K562 (cell line): ENCODE data around the gene ATG7. TPM values are rescaled to one million over a fixed set of nuclear protein-coding genes. Genes with fewer than 3 reads are reported as not detected.

Source experiments
- ATAC-seq: fragments of 200-7000 bp; cut with Tn5 transposase; 3 replicates; pipeline ENCODE4 v1.9.1; 2020; ENCODE audit warnings: moderate library complexity
- BruUV-seq: library from RNA; stranded (reverse); fragments of 400-500 nt; replicated peaks from 2 replicates; lab custom pipeline; 2021; lab: Mats Ljungman, UMichigan
- CTCF ChIA-PET: fragments of 300-600 bp; formaldehyde crosslinking; extraction: SDS; loops from one replicate; lab custom pipeline; 2021; ENCODE audit warnings: low intra/inter-chr PET ratio; lab: Yijun Ruan, JAX
- POLR2A ChIA-PET: fragments of 300-600, 350-650 bp; sonication (Branson Sonifier 250); formaldehyde crosslinking; extraction: SDS; loops from one replicate; lab custom pipeline; 2021; ENCODE audit warnings: antibody characterized with exemption, inconsistent platforms; lab: Yijun Ruan, JAX
- DNase-seq, 4 experiments: peaks; one replicate each; pipeline versions ENCODE4 v3.0.0 to v3.0.0-alpha.2; 2011 to 2018; ENCODE audit warnings: low spot score in 3 of 4, mixed read lengths in 3 of 4; ENCODE audit errors: extremely low read depth in 1 of 4
- FAIRE-seq: peaks from 2 replicates; lab custom pipeline; 2011; peaks lifted over from hg19 to GRCh38; lab: Jason Lieb, UNC
- H2AFZ ChIP-seq: 2 replicates; pipeline ENCODE4 v1.6.0; 2011; ENCODE audit warnings: low read depth, low read length, control low read depth, inconsistent platforms
- H3K27ac ChIP-seq: fragments of 200-600 bp; 3 replicates; pipeline ENCODE4 v1.8.0; 2011; ENCODE audit warnings: low read depth, mild to moderate bottlenecking, control low read depth, inconsistent platforms, low read length, moderate library complexity, mixed read lengths; ENCODE audit errors: extremely low read depth
- H3K27me3 ChIP-seq, 2 experiments: fragments of 300-600 bp in 1 of 2; 2 replicates in 1 of 2; 3 replicates in 1 of 2; pipeline versions ENCODE4 v1.6.0 to v1.8.0; 2011; ENCODE audit warnings: inconsistent platforms in 2 of 2, low read length in 2 of 2, mild to moderate bottlenecking in 1 of 2, mixed read lengths in 1 of 2, moderate library complexity in 1 of 2; ENCODE audit not compliant: control insufficient read depth in 2 of 2, insufficient read depth in 2 of 2
- H3K36me3 ChIP-seq: fragments of 300-600 bp; 3 replicates; pipeline ENCODE4 v1.8.0; 2011; ENCODE audit warnings: mild to moderate bottlenecking, low read length, inconsistent platforms; ENCODE audit not compliant: control insufficient read depth, insufficient read depth
- H3K4me1 ChIP-seq, 2 experiments: fragments of 200-600 bp in 1 of 2; replicated peaks in 1 of 2; 2 replicates in 1 of 2; 3 replicates in 1 of 2; pipeline versions ENCODE4 v1.5.1 to v1.8.0; 2011; ENCODE audit warnings: inconsistent platforms in 2 of 2, low read length in 2 of 2, mild to moderate bottlenecking in 1 of 2, mixed read lengths in 1 of 2, moderate library complexity in 1 of 2; ENCODE audit not compliant: control insufficient read depth in 2 of 2, insufficient read depth in 2 of 2
- H3K4me2 ChIP-seq: 2 replicates; pipeline ENCODE4 v1.6.1; 2011; ENCODE audit warnings: low read length, control low read depth, inconsistent platforms, mixed read lengths; ENCODE audit not compliant: insufficient read depth
- H3K4me3 ChIP-seq: fragments of 200-600 bp; sonication (generic), shearing (Covaris generic); 2 replicates; pipeline ENCODE4 v1.5.1; 2016; ENCODE audit warnings: control low read depth, inconsistent platforms
- H3K79me2 ChIP-seq: fragments of 200-600 bp; 3 replicates; pipeline ENCODE4 v1.8.0; 2011; ENCODE audit warnings: low read length, inconsistent platforms; ENCODE audit not compliant: control insufficient read depth, insufficient read depth
- H3K9ac ChIP-seq, 2 experiments: 2 replicates each; pipeline versions ENCODE4 v1.6.0 to v1.6.1; 2011; ENCODE audit warnings: low read depth in 2 of 2, low read length in 2 of 2, control low read depth in 1 of 2, inconsistent platforms in 1 of 2, mild to moderate bottlenecking in 1 of 2, mixed read lengths in 1 of 2; ENCODE audit not compliant: insufficient read depth in 1 of 2
- H3K9me1 ChIP-seq: one replicate; pipeline ENCODE4 v1.6.0; 2011; ENCODE audit warnings: inconsistent platforms, mild to moderate bottlenecking, low read length, moderate library complexity; ENCODE audit not compliant: control insufficient read depth, insufficient read depth
- H3K9me3 ChIP-seq: replicated peaks from 2 replicates; pipeline ENCODE4 v1.5.1; 2011; ENCODE audit warnings: low read depth, low read length, inconsistent platforms; ENCODE audit not compliant: control insufficient read depth, insufficient read depth
- H4K20me1 ChIP-seq: replicated peaks from 2 replicates; pipeline ENCODE4 v1.6.1; 2011; ENCODE audit warnings: low read length, inconsistent platforms, mixed read lengths; ENCODE audit not compliant: control insufficient read depth, insufficient read depth
- BRD4 ChIP-seq: fragments of 200-600 bp; sonication (generic); IDR thresholded peaks from 2 replicates; pipeline ENCODE4 v1.6.1; 2017; ENCODE audit warnings: inconsistent platforms
- CTCFL ChIP-seq: IDR thresholded peaks from 2 replicates; pipeline ENCODE4 v1.6.1; 2011; ENCODE audit warnings: borderline replicate concordance, low read depth, mild to moderate bottlenecking, moderate library complexity, low read length; ENCODE audit not compliant: insufficient read depth, poor library complexity, severe bottlenecking
- DACH1 ChIP-seq: fragments of 450-650 bp; IDR thresholded peaks from 2 replicates; pipeline ENCODE4 v1.6.1; 2018; ENCODE audit not compliant: partially characterized antibody
- ERF ChIP-seq: fragments of 450-650 bp; formaldehyde crosslinking; IDR thresholded peaks from 2 replicates; pipeline ENCODE4 v1.4.0; 2020; ENCODE audit warnings: mild to moderate bottlenecking, mixed read lengths
- HDAC6 ChIP-seq: IDR thresholded peaks from 2 replicates; pipeline ENCODE4 v1.6.1; 2012; ENCODE audit warnings: low read depth, mild to moderate bottlenecking, control low read depth, inconsistent platforms, low read length, moderate library complexity
- MECOM ChIP-seq: fragments of 250-450 bp; sonication (Bioruptor Pico); IDR thresholded peaks from 2 replicates; pipeline ENCODE4 v1.8.0; 2022; ENCODE audit warnings: inconsistent platforms
- MYC ChIP-seq, 2 experiments: fragments of 250-450 bp in 1 of 2; sonication (Bioruptor Pico) in 1 of 2; IDR thresholded peaks; 2 replicates each; pipeline versions ENCODE4 v1.5.1 to v1.6.1; 2012 to 2021; ENCODE audit warnings: low read depth in 2 of 2, borderline replicate concordance in 1 of 2, improper control_type of control experiment in 1 of 2, low read length in 1 of 2, mild to moderate bottlenecking in 1 of 2, moderate library complexity in 1 of 2
- NR2C2 ChIP-seq, 2 experiments: fragments of 200-800 bp in 1 of 2; sonication (Bioruptor generic) in 1 of 2; sonication (generic) in 1 of 2; formaldehyde crosslinking in 1 of 2; IDR thresholded peaks; 2 replicates each; pipeline versions ENCODE4 v1.6.1 to v1.8.0; 2016 to 2022; ENCODE audit warnings: mild to moderate bottlenecking in 1 of 2, missing compliant biosample characterization in 1 of 2, missing genetic modification characterization in 1 of 2, missing genetic modification reagents in 1 of 2
- STAT5B ChIP-seq: fragments of 250-450 bp; sonication (Bioruptor Pico); IDR thresholded peaks from 2 replicates; pipeline ENCODE4 v1.8.0; 2021; ENCODE audit warnings: mild to moderate bottlenecking, inconsistent platforms
- ZFP91 ChIP-seq: sonication (generic); formaldehyde crosslinking; IDR thresholded peaks from 2 replicates; pipeline ENCODE4 v1.8.0; 2022; ENCODE audit warnings: mild to moderate bottlenecking, missing genetic modification reagents
- ZNF311 ChIP-seq: fragments of 250-450 bp; sonication (Bioruptor Pico); IDR thresholded peaks from 2 replicates; pipeline ENCODE4 v1.4.0; 2020; ENCODE audit warnings: mild to moderate bottlenecking, moderate library complexity
- WGBS: fragments of 100-300 bp; shearing (Covaris generic); methylation state at CpG from one replicate; pipeline ENCODE4 v1.1.6; 2016; ENCODE audit warnings: low coverage, mixed read lengths; ENCODE audit not compliant: insufficient coverage; ENCODE audit errors: missing lambda C conversion rate; 5-methylcytosine and 5-hydroxymethylcytosine counted together
- in situ Hi-C: fragments of 300-500 bp; cut with MboI; formaldehyde crosslinking; loops from 4 replicates; pipeline ENCODE4 v1.15.0; 2018; ENCODE audit warnings: inconsistent platforms, mixed read lengths
- intact Hi-C: fragments of 100-400 bp; cut with micrococcal nuclease; formaldehyde crosslinking; loops from 2 replicates; pipeline ENCODE4 v1.14.2; 2022
- polyA plus RNA-seq, 8 experiments: library from polyadenylated mRNA; depleted of rRNA in 4 of 8; stranded (reverse) in 5 of 8; unstranded in 3 of 8; fragments of >200 nt; fragmentation: Nextera tagmentation in 2 of 8; fragmentation: Illumina TruSeq in 1 of 8; extraction: Ambion mirVana in 2 of 8; extraction: Trizol in 1 of 8; gene quantifications; 2 replicates each; pipeline versions ENCODE4 v1.2.1 to v1.2.3, GENCODE V29; 2011 to 2014; ENCODE audit warnings: inconsistent platforms in 1 of 8, missing spikeins in 1 of 8
- total RNA-seq, 7 experiments: library from RNA; depleted of rRNA in 6 of 7; stranded (reverse); fragments of >200 nt in 6 of 7; fragmentation: Illumina TruSeq in 2 of 7; extraction: Trizol in 2 of 7; gene quantifications; 2 replicates each; pipeline versions ENCODE4 v1.2.1 to v1.2.3, GENCODE V29; 2011 to 2021; ENCODE audit warnings: low replicate concordance in 1 of 7
- TF ChIP-seq, protein P1 (sequence below): fragments of 250-450 bp; sonication (Bioruptor Pico); IDR thresholded peaks from 2 replicates; pipeline ENCODE4 v1.5.1; 2021; ENCODE audit warnings: mild to moderate bottlenecking
- TF ChIP-seq, protein P2 (sequence below): fragments of 250-450 bp; sonication (Bioruptor Pico); IDR thresholded peaks from 2 replicates; pipeline ENCODE4 v1.6.1; 2021; ENCODE audit warnings: mild to moderate bottlenecking
- TF ChIP-seq, protein P3 (sequence below): fragments of 250-450 bp; sonication (Bioruptor Pico); IDR thresholded peaks from 2 replicates; pipeline ENCODE4 v1.5.0; 2021; ENCODE audit warnings: mild to moderate bottlenecking, borderline replicate concordance

The ATG7 gene
- total and polyA plus RNA-seq, 9 of the 15 experiments (the other 6 are each of a cell fraction or from before 2014, with no cell fraction given), result 18.3 to 45.3 (median 33.6) TPM

DNA sequence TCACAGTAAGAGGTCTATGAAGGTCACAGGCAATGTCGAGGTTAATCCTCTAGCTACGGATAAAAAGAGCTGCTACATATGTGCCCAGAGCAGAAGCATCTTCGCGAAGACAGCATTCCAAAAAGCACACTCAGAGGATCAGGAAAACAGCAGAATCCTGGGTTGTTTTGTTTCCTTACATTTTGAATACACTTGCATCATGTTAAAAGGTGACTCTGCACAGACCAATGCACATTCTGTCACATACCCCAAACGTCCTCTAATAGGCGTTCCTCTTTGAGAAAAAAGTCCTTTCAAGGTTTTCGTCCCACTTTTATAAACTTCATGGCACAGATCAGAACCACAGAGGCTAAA is 318.8 kb downstream of the ATG7 start:
- DNase-seq (no peak), FAIRE-seq (peak; percentile 37)
- H3K9ac ChIP-seq, result no peak overlapping the region
- H3K4me1 ChIP-seq, result no peaks in the 10 kb centered on the region
- H3K36me3 ChIP-seq, result no peaks in the 10 kb centered on the region
- POLR2A ChIA-PET, result no interaction called here
- H3K27ac ChIP-seq, result no peak overlapping the region
- no peaks in the 10 kb centered on the region for H3K79me2 ChIP-seq
- no peak for TF ChIP-seq DACH1
- no peak for TF ChIP-seq STAT5B (CRISPR knock-in tag)
- no peak for TF ChIP-seq MYC (IDR thresholded peaks at IDR 0.05; ENCODE audit: low read depth, low read length)
- TF ChIP-seq MYC (CRISPR knock-in tag; IDR thresholded peaks at IDR 0.05; ENCODE audit: borderline replicate concordance, low read depth), result no peak
- no peak for TF ChIP-seq CTCFL
- TF ChIP-seq, protein P1, sequence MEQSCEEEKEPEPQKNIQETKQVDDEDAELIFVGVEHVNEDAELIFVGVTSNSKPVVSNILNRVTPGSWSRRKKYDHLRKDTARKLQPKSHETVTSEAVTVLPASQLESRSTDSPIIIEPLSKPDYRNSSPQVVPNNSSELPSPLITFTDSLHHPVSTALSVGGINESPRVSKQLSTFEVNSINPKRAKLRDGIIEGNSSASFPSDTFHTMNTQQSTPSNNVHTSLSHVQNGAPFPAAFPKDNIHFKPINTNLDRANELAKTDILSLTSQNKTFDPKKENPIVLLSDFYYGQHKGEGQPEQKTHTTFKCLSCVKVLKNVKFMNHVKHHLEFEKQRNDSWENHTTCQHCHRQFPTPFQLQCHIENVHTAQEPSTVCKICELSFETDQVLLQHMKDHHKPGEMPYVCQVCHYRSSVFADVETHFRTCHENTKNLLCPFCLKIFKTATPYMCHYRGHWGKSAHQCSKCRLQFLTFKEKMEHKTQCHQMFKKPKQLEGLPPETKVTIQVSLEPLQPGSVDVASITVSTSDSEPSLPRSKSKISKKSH (CRISPR knock-in tag), result no peak
- TF ChIP-seq HDAC6, result no peak
- TF ChIP-seq ZNF311 (CRISPR knock-in tag), result no peak
- TF ChIP-seq ERF (CRISPR knock-in tag), result no peak
- TF ChIP-seq, protein P2, sequence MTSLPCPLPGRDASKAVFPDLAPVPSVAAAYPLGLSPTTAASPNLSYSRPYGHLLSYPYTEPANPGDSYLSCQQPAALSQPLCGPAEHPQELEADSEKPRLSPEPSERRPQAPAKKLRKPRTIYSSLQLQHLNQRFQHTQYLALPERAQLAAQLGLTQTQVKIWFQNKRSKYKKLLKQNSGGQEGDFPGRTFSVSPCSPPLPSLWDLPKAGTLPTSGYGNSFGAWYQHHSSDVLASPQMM (CRISPR knock-in tag), result no peak
- no peak for TF ChIP-seq ZFP91
- TF ChIP-seq, protein P3, sequence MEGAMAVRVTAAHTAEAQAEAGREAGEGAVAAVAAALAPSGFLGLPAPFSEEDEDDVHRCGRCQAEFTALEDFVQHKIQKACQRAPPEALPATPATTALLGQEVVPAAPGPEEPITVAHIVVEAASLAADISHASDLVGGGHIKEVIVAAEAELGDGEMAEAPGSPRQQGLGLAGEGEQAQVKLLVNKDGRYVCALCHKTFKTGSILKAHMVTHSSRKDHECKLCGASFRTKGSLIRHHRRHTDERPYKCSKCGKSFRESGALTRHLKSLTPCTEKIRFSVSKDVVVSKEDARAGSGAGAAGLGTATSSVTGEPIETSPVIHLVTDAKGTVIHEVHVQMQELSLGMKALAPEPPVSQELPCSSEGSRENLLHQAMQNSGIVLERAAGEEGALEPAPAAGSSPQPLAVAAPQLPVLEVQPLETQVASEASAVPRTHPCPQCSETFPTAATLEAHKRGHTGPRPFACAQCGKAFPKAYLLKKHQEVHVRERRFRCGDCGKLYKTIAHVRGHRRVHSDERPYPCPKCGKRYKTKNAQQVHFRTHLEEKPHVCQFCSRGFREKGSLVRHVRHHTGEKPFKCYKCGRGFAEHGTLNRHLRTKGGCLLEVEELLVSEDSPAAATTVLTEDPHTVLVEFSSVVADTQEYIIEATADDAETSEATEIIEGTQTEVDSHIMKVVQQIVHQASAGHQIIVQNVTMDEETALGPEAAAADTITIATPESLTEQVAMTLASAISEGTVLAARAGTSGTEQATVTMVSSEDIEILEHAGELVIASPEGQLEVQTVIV (CRISPR knock-in tag), result no peak
- TF ChIP-seq BRD4, result no peak
- no peak for TF ChIP-seq MECOM (CRISPR knock-in tag)
- TF ChIP-seq NR2C2 (CRISPR knock-in tag; IDR thresholded peaks at IDR 0.05), result no peak
- no peak for TF ChIP-seq NR2C2 (tag; IDR thresholded peaks at IDR 0.05)
- TF ChIP-seq, all 486 proteins: peak for 0
- Histone ChIP-seq H3K4me3 (no peak overlapping the region), H2AFZ (no peak overlapping the region), H3K9me1 (no peaks in the 10 kb centered on the region), H3K27me3 (peaks cover 0 to 6% of the 10 kb centered on the region in 2 experiments; a peak in 1 of 5 replicates), H4K20me1 (peaks cover 9% of the 10 kb centered on the region), H3K4me2 (no peak overlapping the region), H3K9me3 (no peaks in the 10 kb centered on the region)
- BruUV-seq, result no TSS peak
- ATAC-seq, result no peak
- CTCF ChIA-PET, result no interaction called here
- WGBS, result 38% methylated on average over 7 of the region's 7 CpGs
- in situ Hi-C loops (no loop called here), intact Hi-C loops (no loop called here)
